Trophoblast cell (in vitro differentiated cells and primary cell): ENCODE data around the gene SGMS1.

ENCODE experiments used
- DNase-seq, 2 donors: peaks; one replicate each; pipeline ENCODE4 v3.0.0-alpha.2; 2016
- H2AFZ ChIP-seq: 2 replicates; pipeline ENCODE4 v1.6.1; 2013; ENCODE audit warnings: low read length, moderate library complexity, mild to moderate bottlenecking; ENCODE audit not compliant: insufficient read depth, poor library complexity
- H2AK5ac ChIP-seq: 2 replicates; pipeline ENCODE4 v1.6.1; 2013; ENCODE audit warnings: mild to moderate bottlenecking, low read length
- H2BK120ac ChIP-seq: 2 replicates; pipeline ENCODE4 v1.6.1; 2013; ENCODE audit warnings: low read length, mild to moderate bottlenecking, moderate library complexity; ENCODE audit not compliant: insufficient read depth, poor library complexity
- H2BK12ac ChIP-seq: 2 replicates; pipeline ENCODE4 v1.6.1; 2013; ENCODE audit warnings: mild to moderate bottlenecking, low read length, moderate library complexity
- H2BK5ac ChIP-seq: 2 replicates; pipeline ENCODE4 v1.6.1; 2013; ENCODE audit warnings: low read length, low read depth, moderate library complexity, mild to moderate bottlenecking; ENCODE audit not compliant: poor library complexity
- H3K14ac ChIP-seq: 2 replicates; pipeline ENCODE4 v1.6.1; 2013; ENCODE audit warnings: mild to moderate bottlenecking, low read length
- H3K18ac ChIP-seq: 2 replicates; pipeline ENCODE4 v1.6.1; 2013; ENCODE audit warnings: mild to moderate bottlenecking, low read length
- H3K23ac ChIP-seq: 2 replicates; pipeline ENCODE4 v1.6.1; 2013; ENCODE audit warnings: low read length
- H3K27ac ChIP-seq: 2 replicates; pipeline ENCODE4 v1.5.1; 2013; ENCODE audit warnings: low read depth, mild to moderate bottlenecking, inconsistent platforms, low read length, moderate library complexity
- H3K27me3 ChIP-seq: 2 replicates; pipeline ENCODE4 v1.6.1; 2013; ENCODE audit warnings: inconsistent platforms, mild to moderate bottlenecking, low read length, moderate library complexity; ENCODE audit not compliant: insufficient read depth
- H3K36me3 ChIP-seq, 2 experiments: 1 replicate in 1 of 2; 2 replicates in 1 of 2; pipeline ENCODE4 v1.6.1; 2013; ENCODE audit warnings: low read length in 2 of 2, mild to moderate bottlenecking in 2 of 2, moderate library complexity in 1 of 2; ENCODE audit not compliant: insufficient read depth in 2 of 2, control insufficient read depth in 1 of 2
- H3K4ac ChIP-seq: 2 replicates; pipeline ENCODE4 v1.6.1; 2013; ENCODE audit warnings: low read depth, mild to moderate bottlenecking, low read length, moderate library complexity
- H3K4me1 ChIP-seq, 2 experiments: 1 replicate in 1 of 2; 2 replicates in 1 of 2; pipeline ENCODE4 v1.6.1; 2013; ENCODE audit warnings: low read length in 2 of 2, mild to moderate bottlenecking in 2 of 2, moderate library complexity in 1 of 2; ENCODE audit not compliant: insufficient read depth in 2 of 2, control insufficient read depth in 1 of 2
- H3K4me2 ChIP-seq: 2 replicates; pipeline ENCODE4 v1.6.1; 2013; ENCODE audit warnings: inconsistent platforms, mild to moderate bottlenecking, low read length, moderate library complexity
- H3K4me3 ChIP-seq: 2 replicates; pipeline ENCODE4 v1.5.1; 2013; ENCODE audit warnings: mild to moderate bottlenecking, low read depth, low read length, inconsistent platforms
- H3K79me1 ChIP-seq: one replicate; pipeline ENCODE4 v1.6.1; 2013; ENCODE audit warnings: low read length
- H3K79me2 ChIP-seq: 2 replicates; pipeline ENCODE4 v1.6.1; 2013; ENCODE audit warnings: low read length, mild to moderate bottlenecking; ENCODE audit not compliant: control insufficient read depth, insufficient read depth, poor library complexity
- H3K9ac ChIP-seq: 2 replicates; pipeline ENCODE4 v1.6.1; 2013; ENCODE audit warnings: mild to moderate bottlenecking, low read length
- H3K9me3 ChIP-seq: 2 replicates; pipeline ENCODE4 v1.6.1; 2013; ENCODE audit warnings: low read depth, mild to moderate bottlenecking, control low read depth, inconsistent platforms, low read length; ENCODE audit not compliant: insufficient read depth
- H4K12ac ChIP-seq: 2 replicates; pipeline ENCODE4 v1.6.1; 2013; ENCODE audit warnings: low read depth, mild to moderate bottlenecking, low read length, moderate library complexity
- H4K8ac ChIP-seq: 2 replicates; pipeline ENCODE4 v1.6.1; 2013; ENCODE audit warnings: low read depth, mild to moderate bottlenecking, low read length, moderate library complexity
- H4K91ac ChIP-seq: one replicate; pipeline ENCODE4 v1.6.1; 2013; ENCODE audit warnings: low read depth, mild to moderate bottlenecking, low read length, moderate library complexity
- WGBS: extraction: QIAGEN DNeasy Blood & Tissue Kit; methylation state at CpG from one replicate; pipeline ENCODE4 v1.1.7; 2013; ENCODE audit warnings: missing lambda C conversion rate; ENCODE audit not compliant: insufficient read length, insufficient coverage; ENCODE audit errors: extremely low coverage; 5-methylcytosine and 5-hydroxymethylcytosine counted together

SGMS1 gene

DNA sequence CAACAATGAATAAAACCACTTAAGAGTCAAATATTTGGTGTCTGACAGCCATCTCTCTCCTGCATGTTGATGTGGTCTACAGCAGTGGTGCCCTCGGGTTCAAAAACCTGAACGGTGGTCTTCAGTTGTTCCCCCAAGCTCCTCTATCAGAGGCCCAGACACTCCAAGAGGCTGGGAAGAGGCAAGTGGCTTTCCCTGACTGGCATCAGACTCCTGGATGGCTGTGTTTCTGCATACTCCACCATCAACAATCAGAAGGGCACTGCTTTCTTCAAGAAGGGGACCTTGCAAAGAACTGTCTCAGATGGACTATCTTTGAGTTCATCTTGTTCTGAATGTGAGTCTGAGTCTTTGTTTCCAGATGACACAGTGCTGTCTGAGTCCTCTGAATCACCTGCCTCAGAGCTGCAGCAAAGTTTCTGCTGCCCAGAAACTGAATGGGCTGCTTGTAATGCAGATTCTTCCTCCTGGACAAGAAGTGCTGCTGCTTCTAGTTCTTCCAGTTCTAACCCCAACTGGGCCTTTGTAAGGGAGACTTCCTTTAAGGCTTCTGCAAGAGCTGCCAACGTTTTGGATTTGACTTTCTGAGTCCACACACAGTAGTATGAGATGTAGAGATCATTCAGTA is 5.9 kb upstream of the SGMS1 start:
- Histone ChIP-seq H3K4me3 (no peak overlapping the region), H3K4ac (no peak overlapping the region), H3K9me3 (no peaks in the 10 kb centered on the region), H3K18ac (no peak overlapping the region), H3K9ac (no peak overlapping the region), H2BK120ac (no peak overlapping the region), H3K14ac (no peak overlapping the region), H3K4me1 (no peaks in the 10 kb centered on the region), H3K27ac (no peak overlapping the region), H3K27me3 (no peaks in the 10 kb centered on the region), H2AK5ac (no peak overlapping the region), H4K91ac (no peak overlapping the region), H3K79me2 (peaks cover 3% of the 10 kb centered on the region), H3K23ac (no peak overlapping the region), H4K12ac (no peak overlapping the region), H4K8ac (no peak overlapping the region), H2BK12ac (no peak overlapping the region), H3K4me2 (no peak overlapping the region), H3K36me3 (no peaks in the 10 kb centered on the region), H2BK5ac (no peak overlapping the region), H3K79me1 (peaks cover 6% of the 10 kb centered on the region), H2AFZ (no peak overlapping the region)
- no peak for DNase-seq
- WGBS = no CpG with 5 or more reads among the region's 3 CpGs

GRCh38 chr10:50627896-50628295 is 4.1 kb upstream of the SGMS1 start:
- Histone ChIP-seq H3K4ac (no peak overlapping the region), H3K4me3 (no peak overlapping the region), H3K79me2 (peaks cover 8% of the 10 kb centered on the region), H3K79me1 (peaks cover 14% of the 10 kb centered on the region), H3K4me1 (peaks cover 1 to 3% of the 10 kb centered on the region in 2 experiments), H3K27me3 (no peaks in the 10 kb centered on the region), H3K36me3 (no peaks in the 10 kb centered on the region), H3K4me2 (no peak overlapping the region), H2AFZ (no peak overlapping the region), H3K9me3 (no peaks in the 10 kb centered on the region), H2AK5ac (no peak overlapping the region), H3K18ac (no peak overlapping the region), H2BK120ac (no peak overlapping the region), H3K14ac (no peak overlapping the region), H4K8ac (no peak overlapping the region), H4K12ac (no peak overlapping the region), H4K91ac (no peak overlapping the region), H2BK12ac (no peak overlapping the region), H2BK5ac (no peak overlapping the region), H3K9ac (no peak overlapping the region), H3K27ac (no peak overlapping the region), H3K23ac (no peak overlapping the region)
- DNase-seq = peak; percentile 73 to 95
- no CpG with 5 or more reads among the region's 4 CpGs for WGBS

- Histone ChIP-seq H4K12ac (no peak overlapping the region), H3K4ac (no peak overlapping the region), H3K27me3 (no peaks in the 10 kb centered on the region), H3K14ac (no peak overlapping the region), H2BK12ac (no peak overlapping the region), H3K4me2 (no peak overlapping the region), H3K27ac (no peak overlapping the region), H2BK120ac (no peak overlapping the region), H3K4me3 (no peak overlapping the region), H2AK5ac (no peak overlapping the region), H3K18ac (no peak overlapping the region), H3K36me3 (no peaks in the 10 kb centered on the region), H3K9me3 (no peaks in the 10 kb centered on the region), H2AFZ (no peak overlapping the region), H3K79me1 (peaks cover 14% of the 10 kb centered on the region), H3K79me2 (peaks cover 8% of the 10 kb centered on the region), H3K23ac (no peak overlapping the region), H4K91ac (no peak overlapping the region), H4K8ac (no peak overlapping the region), H3K9ac (no peak overlapping the region), H2BK5ac (no peak overlapping the region), H3K4me1 (peaks cover 5 to 7% of the 10 kb centered on the region in 2 experiments)
- WGBS = no CpG with 5 or more reads among the region's 1 CpG
- peak; percentile 52 to 79 for DNase-seq
Measured at GRCh38 chr10:50627443-50627842, 3.7 kb upstream of the SGMS1 start.

GRCh38 chr10:50625649-50626132 is 1.9 kb upstream of the SGMS1 start:
- WGBS = no CpG with 5 or more reads among the region's 6 CpGs
- H2BK120ac ChIP-seq = no peak overlapping the region
- H3K23ac ChIP-seq = no peak overlapping the region

More at GRCh38 chr10:50625649-50626132, 1.9 kb upstream of the SGMS1 start:
- H3K9me3 ChIP-seq = no peaks in the 10 kb centered on the region
- H3K4me3 ChIP-seq = no peak overlapping the region
- H4K8ac ChIP-seq = peak overlapping the region; percentile 69
- no peak overlapping the region for H2AK5ac ChIP-seq
- H3K27me3 ChIP-seq = no peaks in the 10 kb centered on the region
- H2AFZ ChIP-seq = peak overlapping the region; percentile 96
- no peak overlapping the region for H3K4ac ChIP-seq
- peaks cover 8% of the 10 kb centered on the region for H3K79me2 ChIP-seq
- H3K4me1 ChIP-seq = peaks cover 11 to 15% of the 10 kb centered on the region in 2 experiments
- peak overlapping the region; percentile 99 for H3K27ac ChIP-seq
- peaks cover 14% of the 10 kb centered on the region for H3K79me1 ChIP-seq
- H2BK5ac ChIP-seq = no peak overlapping the region
- H3K9ac ChIP-seq = peak overlapping the region; percentile 53
- DNase-seq = no peak
- H4K12ac ChIP-seq = peak overlapping the region; percentile 55
- no peaks in the 10 kb centered on the region for H3K36me3 ChIP-seq
- no peak overlapping the region for H3K18ac ChIP-seq
- H4K91ac ChIP-seq = no peak overlapping the region
- H2BK12ac ChIP-seq = no peak overlapping the region
- H3K4me2 ChIP-seq = peak overlapping the region; percentile 93
- no peak overlapping the region for H3K14ac ChIP-seq
